Measurements from ENCODE around the gene ZEB2. TPM values are rescaled to one million over a fixed set of nuclear protein-coding genes. Genes with fewer than 3 reads are reported as not detected.

Gene ZEB2
- polyA plus RNA-seq, 1 donor from 2014 or later = 51.5 TPM

- Mint-ChIP-seq H3K4me3 (no peak overlapping the region), H3K27ac (peak overlapping the region in 1 of 3 donors; percentile 64), H3K4me1 (peaks cover 18 to 40% (median 22%) of the 10 kb centered on the region in 3 donors), H3K9me3 (no peaks in the 10 kb centered on the region), H3K27me3 (no peaks in the 10 kb centered on the region), H3K36me3 (peaks cover 8% of the 10 kb centered on the region)
Measured at GRCh38 chr2:144484201-144484948, 35.5 kb downstream of the ZEB2 start.

- no peaks in the 10 kb centered on the region for H3K9me3 Mint-ChIP-seq
- peaks cover 23 to 52% (median 34%) of the 10 kb centered on the region in 3 donors for H3K4me1 Mint-ChIP-seq
- H3K27ac Mint-ChIP-seq = no peak overlapping the region
- H3K4me3 Mint-ChIP-seq = no peak overlapping the region
- peaks cover 8% of the 10 kb centered on the region for H3K36me3 Mint-ChIP-seq
- H3K27me3 Mint-ChIP-seq = no peaks in the 10 kb centered on the region
Measured at GRCh38 chr2:144481666-144482065, 38.3 kb downstream of the ZEB2 start.

- H3K27me3 Mint-ChIP-seq = no peaks in the 10 kb centered on the region
- peak overlapping the region in 1 of 3 donors; percentile 80 for H3K27ac Mint-ChIP-seq
- peak overlapping the region in 2 of 4 donors; percentile 1 to 44 for H3K4me3 Mint-ChIP-seq
- peaks cover 23 to 58% (median 40%) of the 10 kb centered on the region in 3 donors for H3K4me1 Mint-ChIP-seq
- no peaks in the 10 kb centered on the region for H3K9me3 Mint-ChIP-seq
- peaks cover 8% of the 10 kb centered on the region for H3K36me3 Mint-ChIP-seq
Measured at GRCh38 chr2:144481109-144481508, 38.8 kb downstream of the ZEB2 start.

- no peaks in the 10 kb centered on the region for H3K27me3 Mint-ChIP-seq
- H3K27ac Mint-ChIP-seq = no peak overlapping the region
- H3K4me3 Mint-ChIP-seq = peak overlapping the region in 1 of 4 donors; percentile 17
- H3K4me1 Mint-ChIP-seq = peaks cover 23 to 58% (median 41%) of the 10 kb centered on the region in 3 donors
- no peaks in the 10 kb centered on the region for H3K9me3 Mint-ChIP-seq
- H3K36me3 Mint-ChIP-seq = peaks cover 8% of the 10 kb centered on the region
Measured at GRCh38 chr2:144480285-144480684, 39.6 kb downstream of the ZEB2 start.

GRCh38 chr2:144479659-144480058 is 40.3 kb downstream of the ZEB2 start:
- H3K4me1 Mint-ChIP-seq = peaks cover 23 to 58% (median 41%) of the 10 kb centered on the region in 3 donors
- peaks cover 8% of the 10 kb centered on the region for H3K36me3 Mint-ChIP-seq
- peak overlapping the region in 2 of 4 donors; percentile 4 to 56 for H3K4me3 Mint-ChIP-seq
- H3K9me3 Mint-ChIP-seq = no peaks in the 10 kb centered on the region
- no peak overlapping the region for H3K27ac Mint-ChIP-seq
- no peaks in the 10 kb centered on the region for H3K27me3 Mint-ChIP-seq

- H3K4me1 Mint-ChIP-seq = peaks cover 26 to 58% (median 41%) of the 10 kb centered on the region in 3 donors
- H3K27me3 Mint-ChIP-seq = no peaks in the 10 kb centered on the region
- no peak overlapping the region for H3K4me3 Mint-ChIP-seq
- H3K9me3 Mint-ChIP-seq = no peaks in the 10 kb centered on the region
- peaks cover 6% of the 10 kb centered on the region for H3K36me3 Mint-ChIP-seq
- H3K27ac Mint-ChIP-seq = no peak overlapping the region
Measured at GRCh38 chr2:144479138-144479537, 40.8 kb downstream of the ZEB2 start.

- H3K9me3 Mint-ChIP-seq = no peaks in the 10 kb centered on the region
- H3K4me3 Mint-ChIP-seq = no peak overlapping the region
- H3K27ac Mint-ChIP-seq = peak overlapping the region in 1 of 3 donors; percentile 70
- H3K27me3 Mint-ChIP-seq = no peaks in the 10 kb centered on the region
- peaks cover 27 to 49% (median 40%) of the 10 kb centered on the region in 3 donors for H3K4me1 Mint-ChIP-seq
- peaks cover 6% of the 10 kb centered on the region for H3K36me3 Mint-ChIP-seq
Measured at GRCh38 chr2:144477957-144478311, 42.0 kb downstream of the ZEB2 start.

GRCh38 chr2:144477281-144477956 is 42.5 kb downstream of the ZEB2 start:
- Mint-ChIP-seq H3K9me3 (no peaks in the 10 kb centered on the region), H3K36me3 (peaks cover 3% of the 10 kb centered on the region), H3K4me1 (peaks cover 26 to 44% (median 38%) of the 10 kb centered on the region in 3 donors), H3K4me3 (no peak overlapping the region), H3K27me3 (no peaks in the 10 kb centered on the region), H3K27ac (peak overlapping the region in 1 of 3 donors; percentile 70)

- Mint-ChIP-seq H3K4me1 (peaks cover 23 to 42% (median 38%) of the 10 kb centered on the region in 3 donors), H3K36me3 (no peaks in the 10 kb centered on the region), H3K27ac (no peak overlapping the region), H3K4me3 (no peak overlapping the region), H3K9me3 (no peaks in the 10 kb centered on the region), H3K27me3 (no peaks in the 10 kb centered on the region)
Measured at GRCh38 chr2:144476682-144477081, 43.2 kb downstream of the ZEB2 start.

- Mint-ChIP-seq H3K36me3 (no peaks in the 10 kb centered on the region), H3K9me3 (no peaks in the 10 kb centered on the region), H3K4me3 (no peak overlapping the region), H3K27ac (no peak overlapping the region), H3K27me3 (no peaks in the 10 kb centered on the region), H3K4me1 (peaks cover 18 to 34% (median 33%) of the 10 kb centered on the region in 3 donors)
Measured at GRCh38 chr2:144475569-144476275, 44.2 kb downstream of the ZEB2 start.

GRCh38 chr2:144475044-144475443 is 44.9 kb downstream of the ZEB2 start:
- Mint-ChIP-seq H3K4me3 (no peak overlapping the region), H3K27ac (no peak overlapping the region), H3K4me1 (peaks cover 16 to 31% (median 27%) of the 10 kb centered on the region in 3 donors), H3K36me3 (no peaks in the 10 kb centered on the region), H3K9me3 (no peaks in the 10 kb centered on the region), H3K27me3 (no peaks in the 10 kb centered on the region)

- no peaks in the 10 kb centered on the region for H3K9me3 Mint-ChIP-seq
- H3K4me1 Mint-ChIP-seq = peaks cover 13 to 29% (median 22%) of the 10 kb centered on the region in 3 donors
- H3K27me3 Mint-ChIP-seq = no peaks in the 10 kb centered on the region
- H3K27ac Mint-ChIP-seq = peak overlapping the region in 1 of 3 donors; percentile 27
- no peaks in the 10 kb centered on the region for H3K36me3 Mint-ChIP-seq
- H3K4me3 Mint-ChIP-seq = no peak overlapping the region
Measured at GRCh38 chr2:144474017-144474416, 45.9 kb downstream of the ZEB2 start.

GRCh38 chr2:144472911-144473310 is 47.0 kb downstream of the ZEB2 start:
- Mint-ChIP-seq H3K4me1 (peaks cover 18 to 27% (median 21%) of the 10 kb centered on the region in 3 donors), H3K4me3 (no peak overlapping the region), H3K36me3 (no peaks in the 10 kb centered on the region), H3K27ac (no peak overlapping the region), H3K9me3 (no peaks in the 10 kb centered on the region), H3K27me3 (no peaks in the 10 kb centered on the region)

GRCh38 chr2:144472046-144472412 is 47.9 kb downstream of the ZEB2 start:
- H3K27ac Mint-ChIP-seq = no peak overlapping the region
- no peaks in the 10 kb centered on the region for H3K9me3 Mint-ChIP-seq
- H3K27me3 Mint-ChIP-seq = no peaks in the 10 kb centered on the region
- H3K4me1 Mint-ChIP-seq = peaks cover 16 to 21% (median 20%) of the 10 kb centered on the region in 3 donors
- no peak overlapping the region for H3K4me3 Mint-ChIP-seq
- H3K36me3 Mint-ChIP-seq = no peaks in the 10 kb centered on the region
